GM23338 (cell line): ENCODE measurements around the gene KLHL17. TPM values are rescaled to one million over a fixed set of nuclear protein-coding genes. Genes with fewer than 3 reads are reported as not detected.

Experiments
- ATAC-seq: fragments of 200-7000 bp; cut with Tn5 transposase; 3 replicates; pipeline ENCODE4 v1.9.1; 2020
- DNase-seq: peaks from one replicate; pipeline ENCODE4 v3.0.0-alpha.2; 2015; ENCODE audit warnings: low spot score
- H2AFZ ChIP-seq: fragments of 200-600 bp; sonication (generic); 2 replicates; pipeline ENCODE4 v1.8.0; 2016; ENCODE audit warnings: antibody characterized with exemption, mild to moderate bottlenecking, moderate library complexity
- H3F3A ChIP-seq: fragments of 200-600 bp; sonication (generic); replicated peaks from 2 replicates; pipeline ENCODE4 v1.8.0; 2017; ENCODE audit warnings: antibody characterized with exemption, mixed run types, low read depth
- H3K27ac ChIP-seq: fragments of 200-600 bp; sonication (generic); 2 replicates; pipeline ENCODE4 v1.6.1; 2016; ENCODE audit warnings: low read depth
- H3K27me3 ChIP-seq: fragments of 200-600 bp; sonication (generic); 2 replicates; pipeline ENCODE4 v1.8.0; 2016; ENCODE audit warnings: mild to moderate bottlenecking, mixed run types, moderate library complexity; ENCODE audit not compliant: insufficient read depth
- H3K36me3 ChIP-seq: fragments of 200-600 bp; sonication (generic); 2 replicates; pipeline ENCODE4 v1.8.0; 2016; ENCODE audit warnings: mild to moderate bottlenecking; ENCODE audit not compliant: insufficient read depth
- H3K4me1 ChIP-seq: fragments of 200-600 bp; sonication (generic); 2 replicates; pipeline ENCODE4 v1.8.0; 2016; ENCODE audit warnings: mild to moderate bottlenecking, moderate library complexity; ENCODE audit not compliant: insufficient read depth
- H3K4me2 ChIP-seq: fragments of 200-600 bp; sonication (generic); 2 replicates; pipeline ENCODE4 v1.7.1; 2017; ENCODE audit warnings: mixed run types
- H3K4me3 ChIP-seq: fragments of 200-600 bp; sonication (generic); 2 replicates; pipeline ENCODE4 v1.6.1; 2016; ENCODE audit warnings: mixed run types
- H3K79me2 ChIP-seq: fragments of 200-600 bp; sonication (generic); replicated peaks from 2 replicates; pipeline ENCODE4 v1.8.0; 2017; ENCODE audit warnings: mild to moderate bottlenecking; ENCODE audit not compliant: insufficient read depth
- H3K9me2 ChIP-seq: fragments of 200-600 bp; sonication (generic); 2 replicates; pipeline ENCODE4 v1.8.0; 2017; ENCODE audit not compliant: insufficient read depth
- H4K20me1 ChIP-seq: fragments of 200-600 bp; sonication (generic); replicated peaks from 2 replicates; pipeline ENCODE4 v1.8.0; 2017; ENCODE audit warnings: mild to moderate bottlenecking; ENCODE audit not compliant: insufficient read depth
- H3K27ac Mint-ChIP-seq: 2 replicates; pipeline ENCODE4 v1.8.0; 2020; ENCODE audit warnings: inconsistent platforms, mild to moderate bottlenecking, moderate library complexity, mixed read lengths
- H3K27me3 Mint-ChIP-seq: 3 replicates; pipeline ENCODE4 v1.8.0; 2022; ENCODE audit warnings: low read depth, mild to moderate bottlenecking, moderate library complexity, mixed read lengths, inconsistent platforms; ENCODE audit not compliant: insufficient read depth, poor library complexity
- H3K36me3 Mint-ChIP-seq: 3 replicates; pipeline ENCODE4 v1.8.0; 2021; ENCODE audit warnings: low read depth, mild to moderate bottlenecking, inconsistent platforms, moderate library complexity, mixed read lengths
- H3K4me1 Mint-ChIP-seq: 3 replicates; pipeline ENCODE4 v1.8.0; 2020; ENCODE audit warnings: mild to moderate bottlenecking, inconsistent platforms, mixed read lengths
- H3K4me3 Mint-ChIP-seq: 3 replicates; pipeline ENCODE4 v1.8.0; 2021; ENCODE audit warnings: moderate library complexity, mild to moderate bottlenecking, inconsistent platforms, mixed read lengths
- H3K9me3 Mint-ChIP-seq: 3 replicates; pipeline ENCODE4 v1.8.0; 2020; ENCODE audit warnings: moderate library complexity, mild to moderate bottlenecking, inconsistent platforms, mixed read lengths
- NANOG ChIP-seq: IDR thresholded peaks from 2 replicates; pipeline ENCODE4 v1.6.1; 2016; ENCODE audit warnings: antibody characterized with exemption, borderline replicate concordance
- POLR2AphosphoS5 ChIP-seq: IDR thresholded peaks from 2 replicates; pipeline ENCODE4 v1.6.1; 2016; ENCODE audit warnings: antibody characterized with exemption, low read depth
- ZNF114 ChIP-seq: fragments of 250-450 bp; sonication (Bioruptor Pico); IDR thresholded peaks from 2 replicates; pipeline ENCODE4 v1.5.0; 2020; ENCODE audit warnings: mild to moderate bottlenecking, moderate library complexity
- polyA plus RNA-seq: library from polyadenylated mRNA; unstranded; fragments of >200 nt; fragmentation: Nextera tagmentation; extraction: Ambion mirVana; gene quantifications from 2 replicates; pipeline ENCODE4 v1.2.1, GENCODE V29; 2016
- total RNA-seq: library from RNA; depleted of rRNA; stranded (reverse); fragments of >200 nt; shearing (Covaris generic); gene quantifications from 2 replicates; pipeline ENCODE4 v1.2.3, GENCODE V29; 2014
- TF ChIP-seq, protein P1 (sequence below): fragments of 250-450 bp; sonication (Bioruptor Pico); IDR thresholded peaks from 2 replicates; pipeline ENCODE4 v1.5.0; 2020; ENCODE audit warnings: mild to moderate bottlenecking, moderate library complexity
- TF ChIP-seq, protein P2 (sequence below): IDR thresholded peaks from one replicate; pipeline ENCODE4 v1.6.1; 2018; ENCODE audit warnings: antibody characterized with exemption; ENCODE audit not compliant: unreplicated experiment
- TF ChIP-seq, protein P3 (sequence below), 2 experiments: fragments of 200-600 bp in 1 of 2; sonication (generic) in 1 of 2; conservative IDR thresholded peaks; 2 replicates each; pipeline versions ENCODE4 v1.5.1 to v1.6.1; 2016 to 2017; ENCODE audit warnings: antibody characterized with exemption in 2 of 2, low read depth in 2 of 2, mild to moderate bottlenecking in 2 of 2, moderate library complexity in 1 of 2

KLHL17 gene
- total and polyA plus RNA-seq, 2 experiments from 2014 or later, result 16.5 to 37.1 TPM

DNA sequence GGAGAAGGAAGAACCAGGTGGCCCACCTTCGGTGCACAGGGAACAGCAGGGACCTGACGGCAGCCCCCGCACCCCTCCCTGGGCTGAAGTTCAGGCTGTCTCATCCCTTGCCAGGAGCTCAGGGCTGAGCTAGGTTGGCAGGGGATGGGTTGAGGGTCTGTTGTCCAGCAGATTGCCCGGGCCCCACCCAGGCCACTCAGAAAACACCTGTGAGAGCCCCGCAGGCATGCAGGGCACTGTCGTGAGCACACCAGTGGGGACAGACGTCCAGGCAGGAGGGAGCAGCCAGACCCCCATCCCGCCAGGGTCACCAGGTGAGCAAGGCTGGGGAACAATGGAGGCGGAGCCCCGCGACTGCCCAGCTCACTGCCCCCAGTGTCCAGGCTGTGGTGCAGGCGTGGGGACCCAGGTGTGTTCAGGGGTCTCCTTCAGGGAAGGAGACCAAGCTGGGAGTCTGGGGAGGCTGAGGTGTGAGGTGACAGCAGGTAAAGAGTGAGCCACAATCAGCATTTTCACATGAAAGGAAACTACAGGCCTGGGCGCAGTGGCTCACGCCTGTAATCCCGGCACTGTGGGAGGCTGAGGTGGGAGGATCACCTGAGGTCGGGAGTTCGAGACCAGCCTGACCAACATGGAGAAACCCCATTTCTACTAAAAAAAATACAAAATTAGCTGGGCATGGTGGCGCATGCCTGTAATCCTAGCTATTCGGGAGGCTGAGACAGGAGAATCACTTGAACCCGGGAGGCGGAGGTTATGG is 46.1 kb upstream of the KLHL17 start (continued):
- TF ChIP-seq, protein P1, sequence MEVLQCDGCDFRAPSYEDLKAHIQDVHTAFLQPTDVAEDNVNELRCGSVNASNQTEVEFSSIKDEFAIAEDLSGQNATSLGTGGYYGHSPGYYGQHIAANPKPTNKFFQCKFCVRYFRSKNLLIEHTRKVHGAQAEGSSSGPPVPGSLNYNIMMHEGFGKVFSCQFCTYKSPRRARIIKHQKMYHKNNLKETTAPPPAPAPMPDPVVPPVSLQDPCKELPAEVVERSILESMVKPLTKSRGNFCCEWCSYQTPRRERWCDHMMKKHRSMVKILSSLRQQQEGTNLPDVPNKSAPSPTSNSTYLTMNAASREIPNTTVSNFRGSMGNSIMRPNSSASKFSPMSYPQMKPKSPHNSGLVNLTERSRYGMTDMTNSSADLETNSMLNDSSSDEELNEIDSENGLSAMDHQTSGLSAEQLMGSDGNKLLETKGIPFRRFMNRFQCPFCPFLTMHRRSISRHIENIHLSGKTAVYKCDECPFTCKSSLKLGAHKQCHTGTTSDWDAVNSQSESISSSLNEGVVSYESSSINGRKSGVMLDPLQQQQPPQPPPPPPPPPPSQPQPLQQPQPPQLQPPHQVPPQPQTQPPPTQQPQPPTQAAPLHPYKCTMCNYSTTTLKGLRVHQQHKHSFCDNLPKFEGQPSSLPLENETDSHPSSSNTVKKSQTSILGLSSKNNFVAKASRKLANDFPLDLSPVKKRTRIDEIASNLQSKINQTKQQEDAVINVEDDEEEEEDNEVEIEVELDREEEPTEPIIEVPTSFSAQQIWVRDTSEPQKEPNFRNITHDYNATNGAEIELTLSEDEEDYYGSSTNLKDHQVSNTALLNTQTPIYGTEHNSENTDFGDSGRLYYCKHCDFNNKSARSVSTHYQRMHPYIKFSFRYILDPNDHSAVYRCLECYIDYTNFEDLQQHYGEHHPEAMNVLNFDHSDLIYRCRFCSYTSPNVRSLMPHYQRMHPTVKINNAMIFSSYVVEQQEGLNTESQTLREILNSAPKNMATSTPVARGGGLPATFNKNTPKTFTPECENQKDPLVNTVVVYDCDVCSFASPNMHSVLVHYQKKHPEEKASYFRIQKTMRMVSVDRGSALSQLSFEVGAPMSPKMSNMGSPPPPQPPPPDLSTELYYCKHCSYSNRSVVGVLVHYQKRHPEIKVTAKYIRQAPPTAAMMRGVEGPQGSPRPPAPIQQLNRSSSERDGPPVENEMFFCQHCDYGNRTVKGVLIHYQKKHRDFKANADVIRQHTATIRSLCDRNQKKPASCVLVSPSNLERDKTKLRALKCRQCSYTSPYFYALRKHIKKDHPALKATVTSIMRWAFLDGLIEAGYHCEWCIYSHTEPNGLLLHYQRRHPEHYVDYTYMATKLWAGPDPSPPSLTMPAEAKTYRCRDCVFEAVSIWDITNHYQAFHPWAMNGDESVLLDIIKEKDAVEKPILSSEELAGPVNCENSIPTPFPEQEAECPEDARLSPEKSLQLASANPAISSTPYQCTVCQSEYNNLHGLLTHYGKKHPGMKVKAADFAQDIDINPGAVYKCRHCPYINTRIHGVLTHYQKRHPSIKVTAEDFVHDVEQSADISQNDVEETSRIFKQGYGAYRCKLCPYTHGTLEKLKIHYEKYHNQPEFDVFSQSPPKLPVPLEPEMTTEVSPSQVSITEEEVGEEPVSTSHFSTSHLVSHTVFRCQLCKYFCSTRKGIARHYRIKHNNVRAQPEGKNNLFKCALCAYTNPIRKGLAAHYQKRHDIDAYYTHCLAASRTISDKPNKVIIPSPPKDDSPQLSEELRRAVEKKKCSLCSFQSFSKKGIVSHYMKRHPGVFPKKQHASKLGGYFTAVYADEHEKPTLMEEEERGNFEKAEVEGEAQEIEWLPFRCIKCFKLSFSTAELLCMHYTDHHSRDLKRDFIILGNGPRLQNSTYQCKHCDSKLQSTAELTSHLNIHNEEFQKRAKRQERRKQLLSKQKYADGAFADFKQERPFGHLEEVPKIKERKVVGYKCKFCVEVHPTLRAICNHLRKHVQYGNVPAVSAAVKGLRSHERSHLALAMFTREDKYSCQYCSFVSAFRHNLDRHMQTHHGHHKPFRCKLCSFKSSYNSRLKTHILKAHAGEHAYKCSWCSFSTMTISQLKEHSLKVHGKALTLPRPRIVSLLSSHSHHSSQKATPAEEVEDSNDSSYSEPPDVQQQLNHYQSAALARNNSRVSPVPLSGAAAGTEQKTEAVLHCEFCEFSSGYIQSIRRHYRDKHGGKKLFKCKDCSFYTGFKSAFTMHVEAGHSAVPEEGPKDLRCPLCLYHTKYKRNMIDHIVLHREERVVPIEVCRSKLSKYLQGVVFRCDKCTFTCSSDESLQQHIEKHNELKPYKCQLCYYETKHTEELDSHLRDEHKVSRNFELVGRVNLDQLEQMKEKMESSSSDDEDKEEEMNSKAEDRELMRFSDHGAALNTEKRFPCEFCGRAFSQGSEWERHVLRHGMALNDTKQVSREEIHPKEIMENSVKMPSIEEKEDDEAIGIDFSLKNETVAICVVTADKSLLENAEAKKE, result no peak
- TF ChIP-seq, protein P2, sequence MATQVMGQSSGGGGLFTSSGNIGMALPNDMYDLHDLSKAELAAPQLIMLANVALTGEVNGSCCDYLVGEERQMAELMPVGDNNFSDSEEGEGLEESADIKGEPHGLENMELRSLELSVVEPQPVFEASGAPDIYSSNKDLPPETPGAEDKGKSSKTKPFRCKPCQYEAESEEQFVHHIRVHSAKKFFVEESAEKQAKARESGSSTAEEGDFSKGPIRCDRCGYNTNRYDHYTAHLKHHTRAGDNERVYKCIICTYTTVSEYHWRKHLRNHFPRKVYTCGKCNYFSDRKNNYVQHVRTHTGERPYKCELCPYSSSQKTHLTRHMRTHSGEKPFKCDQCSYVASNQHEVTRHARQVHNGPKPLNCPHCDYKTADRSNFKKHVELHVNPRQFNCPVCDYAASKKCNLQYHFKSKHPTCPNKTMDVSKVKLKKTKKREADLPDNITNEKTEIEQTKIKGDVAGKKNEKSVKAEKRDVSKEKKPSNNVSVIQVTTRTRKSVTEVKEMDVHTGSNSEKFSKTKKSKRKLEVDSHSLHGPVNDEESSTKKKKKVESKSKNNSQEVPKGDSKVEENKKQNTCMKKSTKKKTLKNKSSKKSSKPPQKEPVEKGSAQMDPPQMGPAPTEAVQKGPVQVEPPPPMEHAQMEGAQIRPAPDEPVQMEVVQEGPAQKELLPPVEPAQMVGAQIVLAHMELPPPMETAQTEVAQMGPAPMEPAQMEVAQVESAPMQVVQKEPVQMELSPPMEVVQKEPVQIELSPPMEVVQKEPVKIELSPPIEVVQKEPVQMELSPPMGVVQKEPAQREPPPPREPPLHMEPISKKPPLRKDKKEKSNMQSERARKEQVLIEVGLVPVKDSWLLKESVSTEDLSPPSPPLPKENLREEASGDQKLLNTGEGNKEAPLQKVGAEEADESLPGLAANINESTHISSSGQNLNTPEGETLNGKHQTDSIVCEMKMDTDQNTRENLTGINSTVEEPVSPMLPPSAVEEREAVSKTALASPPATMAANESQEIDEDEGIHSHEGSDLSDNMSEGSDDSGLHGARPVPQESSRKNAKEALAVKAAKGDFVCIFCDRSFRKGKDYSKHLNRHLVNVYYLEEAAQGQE, result no peak

DNA sequence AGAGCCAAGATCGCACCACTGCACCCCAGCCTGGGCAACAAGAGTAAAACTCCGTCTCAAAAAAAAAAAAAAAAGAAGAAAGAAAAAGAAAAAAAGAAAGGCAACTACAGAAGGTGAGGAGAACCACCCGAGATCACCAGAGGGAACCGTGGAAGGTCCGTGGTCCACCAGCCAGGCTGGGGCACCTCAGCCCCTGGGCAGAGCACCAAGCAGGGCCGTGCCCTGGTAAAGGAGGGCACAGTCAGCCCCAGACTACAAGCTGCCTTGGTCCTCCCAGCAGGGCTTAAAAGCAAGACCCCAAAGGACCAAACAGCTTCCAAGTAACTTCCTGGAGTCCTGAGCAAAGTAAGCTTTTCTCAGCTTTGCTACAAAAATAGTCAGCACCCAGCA is 45.5 kb upstream of the KLHL17 start:
- H3K4me1 Mint-ChIP-seq, result peaks cover 9% of the 10 kb centered on the region; the same call in 2 of the 3 replicates
- H3K9me3 Mint-ChIP-seq, result peaks cover 4% of the 10 kb centered on the region; the same call in 1 of the 3 replicates
- Histone ChIP-seq H3K9me2 (no peaks in the 10 kb centered on the region), H3K4me2 (no peak overlapping the region), H4K20me1 (no peaks in the 10 kb centered on the region), H3K79me2 (no peaks in the 10 kb centered on the region), H3K27me3 (peaks cover 77% of the 10 kb centered on the region), H3K36me3 (no peaks in the 10 kb centered on the region), H2AFZ (no peak overlapping the region), H3K4me1 (no peaks in the 10 kb centered on the region), H3K4me3 (no peak overlapping the region), H3F3A (no peaks in the 10 kb centered on the region), H3K27ac (no peak overlapping the region)
- H3K4me3 Mint-ChIP-seq, result no peak overlapping the region; the same call in 2 of the 3 replicates
- H3K27ac Mint-ChIP-seq, result no peak overlapping the region
- ATAC-seq (no peak), DNase-seq (no peak)
- H3K36me3 Mint-ChIP-seq, result no peaks in the 10 kb centered on the region
- peaks cover 56% of the 10 kb centered on the region for H3K27me3 Mint-ChIP-seq
- no peak for TF ChIP-seq NANOG
- TF ChIP-seq, protein P3, sequence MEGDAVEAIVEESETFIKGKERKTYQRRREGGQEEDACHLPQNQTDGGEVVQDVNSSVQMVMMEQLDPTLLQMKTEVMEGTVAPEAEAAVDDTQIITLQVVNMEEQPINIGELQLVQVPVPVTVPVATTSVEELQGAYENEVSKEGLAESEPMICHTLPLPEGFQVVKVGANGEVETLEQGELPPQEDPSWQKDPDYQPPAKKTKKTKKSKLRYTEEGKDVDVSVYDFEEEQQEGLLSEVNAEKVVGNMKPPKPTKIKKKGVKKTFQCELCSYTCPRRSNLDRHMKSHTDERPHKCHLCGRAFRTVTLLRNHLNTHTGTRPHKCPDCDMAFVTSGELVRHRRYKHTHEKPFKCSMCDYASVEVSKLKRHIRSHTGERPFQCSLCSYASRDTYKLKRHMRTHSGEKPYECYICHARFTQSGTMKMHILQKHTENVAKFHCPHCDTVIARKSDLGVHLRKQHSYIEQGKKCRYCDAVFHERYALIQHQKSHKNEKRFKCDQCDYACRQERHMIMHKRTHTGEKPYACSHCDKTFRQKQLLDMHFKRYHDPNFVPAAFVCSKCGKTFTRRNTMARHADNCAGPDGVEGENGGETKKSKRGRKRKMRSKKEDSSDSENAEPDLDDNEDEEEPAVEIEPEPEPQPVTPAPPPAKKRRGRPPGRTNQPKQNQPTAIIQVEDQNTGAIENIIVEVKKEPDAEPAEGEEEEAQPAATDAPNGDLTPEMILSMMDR (conservative IDR thresholded peaks at IDR 0.05; ENCODE audit: low read depth in 2 of 2), result no peak
- no peak for TF ChIP-seq ZNF114
- TF ChIP-seq, protein P2, result no peak
- TF ChIP-seq POLR2AphosphoS5, result no peak
